Right lobe of liver (tissue), 6 donors: ENCODE data around the gene TNIK. TPM values are rescaled to one million over a fixed set of nuclear protein-coding genes. Genes with fewer than 3 reads are reported as not detected.

Experiments
- ATAC-seq, 4 donors: fragments of 200-7000 bp; cut with Tn5 transposase; one replicate each; pipeline ENCODE4 v1.9.1; 2020; ENCODE audit warnings: mild to moderate bottlenecking in 4 of 4, moderate library complexity in 4 of 4
- DNase-seq, 3 donors: peaks; one replicate each; pipeline ENCODE4 v3.0.0-alpha.2; 2020
- H3K27ac ChIP-seq, 3 donors: fragments of 200-600 bp; one replicate each; pipeline ENCODE4 v1.8.0; 2022
- H3K27me3 ChIP-seq, 2 donors: fragments of 200-600 bp; one replicate each; pipeline ENCODE4 v1.8.0; 2022
- H3K36me3 ChIP-seq, 4 donors: fragments of 200-600 bp; sonication (generic) in 1 of 4; one replicate each; pipeline versions ENCODE4 v1.5.1 to v1.8.0; 2017 to 2022; ENCODE audit warnings: control low read depth in 1 of 4
- H3K4me1 ChIP-seq, 4 donors: fragments of 200-600 bp; sonication (generic) in 1 of 4; one replicate each; pipeline versions ENCODE4 v1.5.1 to v1.8.0; 2017 to 2022; ENCODE audit warnings: control low read depth in 1 of 4
- H3K4me3 ChIP-seq, 3 donors: fragments of 200-600 bp; one replicate each; pipeline ENCODE4 v1.8.0; 2022
- H3K9me3 ChIP-seq, 4 donors: fragments of 200-600 bp; sonication (generic) in 1 of 4; one replicate each; pipeline versions ENCODE4 v1.5.1 to v1.8.0; 2017 to 2022; ENCODE audit warnings: control low read depth in 1 of 4
- CTCF ChIP-seq, 4 donors: fragments of 200-600 bp in 3 of 4; fragments of 450-650 bp in 1 of 4; IDR thresholded peaks; one replicate each; pipeline versions ENCODE4 v1.5.1 to v1.8.0; 2016 to 2022; ENCODE audit warnings: antibody characterized with exemption in 4 of 4, mild to moderate bottlenecking in 2 of 4
- POLR2A ChIP-seq: fragments of 450-650 bp; IDR thresholded peaks from one replicate; pipeline ENCODE4 v1.6.1; 2017; ENCODE audit warnings: antibody characterized with exemption, mild to moderate bottlenecking
- WGBS: methylation state at CpG from one replicate; pipeline ENCODE4 v1.1.6; 2018; ENCODE audit warnings: low coverage, low lambda C conversion rate; ENCODE audit not compliant: insufficient coverage; ENCODE audit errors: missing lambda C conversion rate; 5-methylcytosine and 5-hydroxymethylcytosine counted together
- intact Hi-C, 2 donors: fragments of 100-400 bp; cut with DNase I; formaldehyde crosslinking; loops; one replicate each; pipeline versions ENCODE4 v1.11.2 to v1.14.1; 2022
- total RNA-seq, 6 experiments: library from RNA; depleted of rRNA in 2 of 6; stranded (reverse); fragments of >200 nt in 2 of 6; fragmentation: NEBNext Ultra II Directional in 3 of 6; extraction: Animal tissue kit (Norgen Biotek cat#: 25700) in 3 of 6; gene quantifications; one replicate each; pipeline versions ENCODE4 v1.1.0 to v1.2.4, GENCODE V29; 2016 to 2023
- donor health status: DM: no; HTN: yes; CAD: no.
- donor health status: DM: no; HTN: no; CAD: no.
- donor health status: DM: no; HTN: no; CAD: no.
- donor health status: DM: no; HTN: yes; CAD: no.
- donor health status: DM: no; HTN: yes; CAD: no.

The TNIK gene
- total RNA-seq, 6 experiments from 2014 or later, result 5.2 to 8.0 (median 6.8) TPM

DNA sequence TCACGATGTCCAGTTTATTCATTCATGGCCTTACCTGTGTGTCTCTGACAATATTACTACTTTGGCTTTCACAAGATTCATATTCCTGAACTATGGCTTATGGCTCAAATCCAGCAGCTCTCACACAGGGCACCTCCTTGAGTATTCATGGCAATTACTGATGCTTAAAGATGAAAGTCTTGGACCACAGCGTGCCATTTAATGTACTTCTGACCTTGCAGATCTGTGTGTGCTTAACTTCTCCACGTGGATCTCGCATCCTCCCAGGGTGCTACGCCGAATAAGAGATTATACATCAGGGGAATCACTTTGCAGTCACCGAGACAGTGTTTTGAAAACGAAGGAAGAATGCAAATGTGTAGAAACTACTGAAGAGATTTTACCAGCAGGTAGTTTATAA lies 147.5 kb downstream of the TNIK start:
- TF ChIP-seq CTCF (IDR thresholded peaks at IDR 0.05), result no peak
- no peak for TF ChIP-seq POLR2A
- no peaks in the 10 kb centered on the region for H3K27me3 ChIP-seq
- H3K27ac ChIP-seq, result no peak overlapping the region
- no peaks in the 10 kb centered on the region for H3K4me1 ChIP-seq
- no peaks in the 10 kb centered on the region for H3K9me3 ChIP-seq
- intact Hi-C loops, result no loop called here
- H3K36me3 ChIP-seq, result no peaks in the 10 kb centered on the region
- H3K4me3 ChIP-seq, result no peak overlapping the region
- ATAC-seq (no peak), DNase-seq (no peak)
- 97% methylated on average over 8 of the region's 8 CpGs for WGBS

DNA sequence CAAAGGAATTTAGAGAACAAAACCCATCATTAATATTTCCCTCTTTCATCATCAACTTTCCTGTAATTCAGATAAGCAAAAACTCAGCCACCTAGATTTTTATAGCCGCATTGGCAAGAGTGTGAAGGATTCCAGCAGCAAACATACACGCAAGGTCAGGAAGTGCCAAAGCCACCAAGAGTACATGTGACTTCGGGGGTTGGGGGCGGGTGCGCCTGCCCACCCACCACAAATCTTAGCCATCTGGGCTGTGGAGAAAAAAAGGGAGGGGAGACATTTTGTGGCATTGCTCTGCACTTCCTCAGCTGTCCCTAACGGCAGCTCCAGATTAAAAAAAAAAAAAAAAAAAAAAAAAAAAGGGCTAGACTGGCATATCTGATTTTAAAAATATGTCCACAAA lies 148.4 kb downstream of the TNIK start:
- WGBS, result 45% methylated on average over 6 of the region's 6 CpGs
- no peak for DNase-seq

GRCh38 chr3:171309906-171310359 lies 150.3 kb downstream of the TNIK start:
- Histone ChIP-seq H3K9me3 (no peaks in the 10 kb centered on the region), H3K27ac (no peak overlapping the region), H3K4me3 (no peak overlapping the region), H3K27me3 (no peaks in the 10 kb centered on the region), H3K4me1 (no peaks in the 10 kb centered on the region), H3K36me3 (no peaks in the 10 kb centered on the region)
- no peak for DNase-seq
- ATAC-seq, result no peak
- intact Hi-C loops, result no loop called here
- no peak for TF ChIP-seq POLR2A
- no peak for TF ChIP-seq CTCF (IDR thresholded peaks at IDR 0.05)

More for the DNA sequence above, 148.4 kb downstream of the TNIK start:
- Histone ChIP-seq H3K27ac (no peak overlapping the region), H3K4me3 (no peak overlapping the region), H3K9me3 (no peaks in the 10 kb centered on the region), H3K36me3 (no peaks in the 10 kb centered on the region), H3K4me1 (no peaks in the 10 kb centered on the region), H3K27me3 (no peaks in the 10 kb centered on the region)
- intact Hi-C loops, result no loop called here
- TF ChIP-seq CTCF (IDR thresholded peaks at IDR 0.05) (no peak), POLR2A (no peak)
- ATAC-seq, result no peak

DNA sequence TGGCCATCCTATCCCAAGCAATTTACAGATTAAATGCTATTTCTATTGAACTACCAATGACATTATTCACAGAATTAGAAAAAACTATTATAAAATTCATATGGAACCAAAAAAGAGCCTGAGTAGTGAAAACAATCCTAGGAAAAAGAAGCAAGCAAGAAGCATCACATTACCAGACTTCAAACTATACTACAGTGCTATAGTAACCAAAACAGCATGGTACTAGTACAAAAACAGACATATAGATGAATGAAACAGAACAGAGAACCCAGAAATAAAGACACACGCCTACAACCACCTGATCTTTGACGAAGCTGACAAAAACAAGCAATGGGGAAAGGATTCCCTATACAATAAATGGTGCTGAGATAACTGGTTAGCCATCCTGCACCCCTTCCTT lies 152.2 kb downstream of the TNIK start:
- no peak overlapping the region for H3K4me3 ChIP-seq
- intact Hi-C loops, result no loop called here
- DNase-seq (no peak), ATAC-seq (no peak)
- H3K4me1 ChIP-seq, result no peaks in the 10 kb centered on the region
- H3K27ac ChIP-seq, result no peak overlapping the region
- TF ChIP-seq CTCF (IDR thresholded peaks at IDR 0.05) (no peak), POLR2A (no peak)
- H3K27me3 ChIP-seq, result no peaks in the 10 kb centered on the region
- no peaks in the 10 kb centered on the region for H3K9me3 ChIP-seq
- no peaks in the 10 kb centered on the region for H3K36me3 ChIP-seq
- WGBS, result 50% methylated on average over 2 of the region's 2 CpGs

DNA sequence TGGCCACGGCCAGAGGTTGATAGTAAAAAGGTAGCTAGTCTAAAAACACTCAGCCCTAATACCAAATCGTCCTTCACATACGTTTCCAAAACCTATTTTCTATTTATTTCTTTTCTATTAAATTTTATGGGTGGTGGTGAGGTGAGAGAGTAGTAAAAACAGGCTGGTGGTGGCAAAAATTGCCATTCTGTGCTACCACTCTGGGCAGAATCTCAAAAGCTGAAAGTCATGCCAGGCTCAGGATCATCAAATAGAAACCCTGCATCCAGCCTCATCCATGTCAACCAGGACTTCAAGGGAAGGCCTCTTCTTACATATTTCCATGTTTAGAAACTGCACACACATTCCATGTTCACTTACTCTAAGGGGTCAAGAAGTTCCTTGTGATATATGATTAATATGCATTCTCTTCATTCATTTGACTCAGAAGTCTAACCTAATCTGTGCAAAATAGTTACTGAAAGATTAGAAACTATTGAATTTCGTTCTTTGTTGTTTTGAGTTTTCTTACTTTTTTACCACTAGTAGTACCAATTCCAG lies 153.1 kb downstream of the TNIK start:
- DNase-seq (no peak), ATAC-seq (no peak)
- Histone ChIP-seq H3K36me3 (no peaks in the 10 kb centered on the region), H3K4me3 (no peak overlapping the region), H3K27ac (no peak overlapping the region), H3K9me3 (no peaks in the 10 kb centered on the region), H3K27me3 (no peaks in the 10 kb centered on the region), H3K4me1 (no peaks in the 10 kb centered on the region)
- intact Hi-C loops, result no loop called here
- no peak for TF ChIP-seq POLR2A
- WGBS, result 70% methylated on average over 4 of the region's 4 CpGs
